ENCODE results near the gene CDH11. TPM values are rescaled to one million over a fixed set of nuclear protein-coding genes. Genes with fewer than 3 reads are reported as not detected.

CDH11 gene
- total RNA-seq, 1 donor, result 0.31 TPM

GRCh38 chr16:65042438-65043365, 79.2 kb downstream of the CDH11 start:
- Histone ChIP-seq H3K4me1 (ENCODE audit: insufficient read depth, low read length) (no peaks in the 10 kb centered on the region), H3K9me3 (ENCODE audit: low read depth, low read length) (no peaks in the 10 kb centered on the region), H3K27me3 (ENCODE audit: insufficient read depth, low read length) (no peaks in the 10 kb centered on the region), H3K4me3 (ENCODE audit: low read length) (no peak overlapping the region)

- Histone ChIP-seq H3K4me3 (ENCODE audit: low read length) (no peak overlapping the region), H3K4me1 (ENCODE audit: insufficient read depth, low read length) (no peaks in the 10 kb centered on the region), H3K9me3 (ENCODE audit: low read depth, low read length) (no peaks in the 10 kb centered on the region), H3K27me3 (ENCODE audit: insufficient read depth, low read length) (no peaks in the 10 kb centered on the region)
Measured at GRCh38 chr16:65041667-65042066, 80.2 kb downstream of the CDH11 start.

DNA sequence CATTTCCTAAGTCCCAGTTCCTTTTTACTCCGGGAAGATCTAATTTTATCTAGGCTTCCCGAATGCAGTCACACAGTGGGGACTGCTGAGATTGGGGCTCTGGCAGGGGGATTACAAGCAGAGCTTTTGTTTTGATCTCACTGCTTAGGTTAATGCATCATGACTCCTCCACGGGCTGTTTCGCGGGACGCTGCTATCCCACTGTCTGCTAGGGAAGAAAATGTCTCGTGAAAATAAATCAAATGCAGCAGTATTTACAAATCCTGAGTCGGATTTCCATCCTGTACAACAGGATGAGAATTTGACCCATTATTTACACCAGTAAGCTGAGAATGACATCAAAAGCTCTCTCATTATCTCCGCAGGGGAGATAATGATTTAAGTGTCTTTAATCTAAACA, 83.8 kb downstream of the CDH11 start:
- Histone ChIP-seq H3K9me3 (ENCODE audit: low read depth, low read length) (no peaks in the 10 kb centered on the region), H3K4me1 (ENCODE audit: insufficient read depth, low read length) (no peaks in the 10 kb centered on the region), H3K4me3 (ENCODE audit: low read length) (no peak overlapping the region)

GRCh38 chr16:65037556-65037955, 84.3 kb downstream of the CDH11 start:
- no peaks in the 10 kb centered on the region for H3K4me1 ChIP-seq (ENCODE audit: insufficient read depth, low read length)
- H3K9me3 ChIP-seq (ENCODE audit: low read depth, low read length), result no peaks in the 10 kb centered on the region
- no peak overlapping the region for H3K4me3 ChIP-seq (ENCODE audit: low read length)
- no peaks in the 10 kb centered on the region for H3K27me3 ChIP-seq (ENCODE audit: insufficient read depth, low read length)

More for the DNA sequence above, 83.8 kb downstream of the CDH11 start:
- H3K27me3 ChIP-seq (ENCODE audit: insufficient read depth, low read length), result no peaks in the 10 kb centered on the region

GRCh38 chr16:65034915-65035314, 86.9 kb downstream of the CDH11 start:
- H3K9me3 ChIP-seq (ENCODE audit: low read depth, low read length), result no peaks in the 10 kb centered on the region
- no peak overlapping the region for H3K4me3 ChIP-seq (ENCODE audit: low read length)
- no peaks in the 10 kb centered on the region for H3K27me3 ChIP-seq (ENCODE audit: insufficient read depth, low read length)
- H3K4me1 ChIP-seq (ENCODE audit: insufficient read depth, low read length), result no peaks in the 10 kb centered on the region

- H3K4me1 ChIP-seq (ENCODE audit: insufficient read depth, low read length), result no peaks in the 10 kb centered on the region
- no peak overlapping the region for H3K4me3 ChIP-seq (ENCODE audit: low read length)
- no peaks in the 10 kb centered on the region for H3K9me3 ChIP-seq (ENCODE audit: low read depth, low read length)
- H3K27me3 ChIP-seq (ENCODE audit: insufficient read depth, low read length), result no peaks in the 10 kb centered on the region
Measured at GRCh38 chr16:65032387-65032786, 89.5 kb downstream of the CDH11 start.

DNA sequence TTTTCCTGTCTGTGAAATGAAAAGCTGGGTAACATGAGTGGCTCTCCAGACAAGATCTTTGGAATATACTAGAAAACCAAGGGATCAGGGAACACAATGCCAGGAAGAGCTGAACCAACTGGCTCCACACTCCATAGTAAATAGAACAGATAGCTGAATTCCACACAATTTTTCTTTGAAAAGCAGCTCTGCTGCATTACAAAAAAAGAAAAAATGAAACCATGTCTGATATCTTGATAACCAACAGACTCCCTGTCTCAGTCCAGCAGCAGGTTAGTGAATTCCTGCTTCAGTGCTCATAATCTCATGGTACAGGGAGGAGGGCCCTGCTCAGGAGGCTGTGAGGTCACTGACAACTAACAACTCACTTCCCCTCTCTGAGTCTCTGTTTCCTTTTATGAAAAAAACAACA, 97.1 kb downstream of the CDH11 start:
- no peak overlapping the region for H3K4me3 ChIP-seq (ENCODE audit: low read length)
- no peaks in the 10 kb centered on the region for H3K27me3 ChIP-seq (ENCODE audit: insufficient read depth, low read length)

GRCh38 chr16:65023802-65024201, 98.1 kb downstream of the CDH11 start:
- Histone ChIP-seq H3K4me3 (ENCODE audit: low read length) (no peak overlapping the region), H3K27me3 (ENCODE audit: insufficient read depth, low read length) (no peaks in the 10 kb centered on the region), H3K4me1 (ENCODE audit: insufficient read depth, low read length) (no peaks in the 10 kb centered on the region), H3K9me3 (ENCODE audit: low read depth, low read length) (no peaks in the 10 kb centered on the region)

More for the DNA sequence above, 97.1 kb downstream of the CDH11 start:
- no peaks in the 10 kb centered on the region for H3K4me1 ChIP-seq (ENCODE audit: insufficient read depth, low read length)
- H3K9me3 ChIP-seq (ENCODE audit: low read depth, low read length), result no peaks in the 10 kb centered on the region

- H3K9me3 ChIP-seq (ENCODE audit: low read depth, low read length), result no peaks in the 10 kb centered on the region
- H3K27me3 ChIP-seq (ENCODE audit: insufficient read depth, low read length), result no peaks in the 10 kb centered on the region
- H3K4me1 ChIP-seq (ENCODE audit: insufficient read depth, low read length), result no peaks in the 10 kb centered on the region
- no peak overlapping the region for H3K4me3 ChIP-seq (ENCODE audit: low read length)
Measured at GRCh38 chr16:65021852-65022595, 99.8 kb downstream of the CDH11 start.

- Histone ChIP-seq H3K4me1 (ENCODE audit: insufficient read depth, low read length) (no peaks in the 10 kb centered on the region), H3K27me3 (ENCODE audit: insufficient read depth, low read length) (no peaks in the 10 kb centered on the region), H3K4me3 (ENCODE audit: low read length) (no peak overlapping the region), H3K9me3 (ENCODE audit: low read depth, low read length) (no peaks in the 10 kb centered on the region)
Measured at GRCh38 chr16:65016754-65017153, 105.1 kb downstream of the CDH11 start.

DNA sequence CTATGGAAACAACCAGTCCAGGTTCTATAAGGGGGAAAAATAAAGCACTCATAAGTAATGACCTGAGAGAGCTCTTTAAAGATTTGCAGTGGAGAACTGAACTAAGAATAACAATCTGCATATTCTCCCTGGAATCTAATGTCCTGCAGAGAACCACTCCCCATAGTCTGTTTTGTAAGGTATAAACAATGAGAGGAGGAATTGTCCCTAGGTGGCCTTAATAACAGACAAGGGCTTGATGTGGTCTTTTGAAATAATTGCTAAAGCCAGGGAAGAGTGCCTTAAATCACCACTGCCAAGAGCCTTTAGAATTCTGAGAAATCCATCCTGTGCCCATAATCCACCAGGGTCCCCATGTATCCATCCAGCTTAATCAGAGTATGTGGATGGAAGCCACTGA, 106.3 kb downstream of the CDH11 start:
- Histone ChIP-seq H3K9me3 (ENCODE audit: low read depth, low read length) (no peaks in the 10 kb centered on the region), H3K27me3 (ENCODE audit: insufficient read depth, low read length) (no peaks in the 10 kb centered on the region), H3K4me3 (ENCODE audit: low read length) (no peak overlapping the region), H3K4me1 (ENCODE audit: insufficient read depth, low read length) (no peaks in the 10 kb centered on the region)

DNA sequence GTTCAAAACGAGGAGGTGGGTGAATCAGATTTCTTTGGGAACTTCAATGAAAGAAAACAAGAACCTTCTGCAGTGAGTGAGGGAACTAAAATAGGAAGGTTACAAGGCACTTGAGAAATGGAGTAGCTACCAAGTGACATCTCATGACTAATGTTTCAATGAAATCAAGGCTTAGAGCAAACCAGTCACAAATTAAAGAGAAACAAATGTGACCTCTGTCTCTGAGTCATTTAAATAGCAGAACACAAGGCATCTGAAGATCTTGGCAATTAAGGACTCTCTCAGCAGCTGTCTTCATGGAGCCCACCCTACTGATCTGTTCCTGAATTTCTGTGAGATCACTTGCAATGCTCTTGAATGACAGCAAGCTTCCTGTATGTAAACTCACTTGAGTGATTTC, 109.5 kb downstream of the CDH11 start:
- Histone ChIP-seq H3K4me3 (ENCODE audit: low read length) (no peak overlapping the region), H3K9me3 (ENCODE audit: low read depth, low read length) (no peaks in the 10 kb centered on the region), H3K4me1 (ENCODE audit: insufficient read depth, low read length) (no peaks in the 10 kb centered on the region), H3K27me3 (ENCODE audit: insufficient read depth, low read length) (no peaks in the 10 kb centered on the region)

GRCh38 chr16:65010125-65010524, 111.7 kb downstream of the CDH11 start:
- Histone ChIP-seq H3K4me3 (ENCODE audit: low read length) (no peak overlapping the region), H3K27me3 (ENCODE audit: insufficient read depth, low read length) (no peaks in the 10 kb centered on the region), H3K9me3 (ENCODE audit: low read depth, low read length) (no peaks in the 10 kb centered on the region), H3K4me1 (ENCODE audit: insufficient read depth, low read length) (no peaks in the 10 kb centered on the region)

GRCh38 chr16:65005696-65006095, 116.2 kb downstream of the CDH11 start:
- Histone ChIP-seq H3K9me3 (ENCODE audit: low read depth, low read length) (no peaks in the 10 kb centered on the region), H3K4me3 (ENCODE audit: low read length) (no peak overlapping the region), H3K27me3 (ENCODE audit: insufficient read depth, low read length) (no peaks in the 10 kb centered on the region), H3K4me1 (ENCODE audit: insufficient read depth, low read length) (no peaks in the 10 kb centered on the region)

GRCh38 chr16:65004570-65004969, 117.3 kb downstream of the CDH11 start:
- H3K4me1 ChIP-seq (ENCODE audit: insufficient read depth, low read length), result no peaks in the 10 kb centered on the region
- no peaks in the 10 kb centered on the region for H3K9me3 ChIP-seq (ENCODE audit: low read depth, low read length)
- H3K4me3 ChIP-seq (ENCODE audit: low read length), result no peak overlapping the region
- no peaks in the 10 kb centered on the region for H3K27me3 ChIP-seq (ENCODE audit: insufficient read depth, low read length)

Measured in mononuclear cell (primary cell).